DOHH2 (cell line): ENCODE results near the gene CHD6.

ENCODE experiments used
- CTCF ChIP-seq: fragments of 200-600 bp; sonication (generic); IDR thresholded peaks from one replicate; pipeline ENCODE4 v1.5.1; 2014; ENCODE audit warnings: antibody characterized with exemption, mild to moderate bottlenecking, low read depth, low read length; ENCODE audit not compliant: poor library complexity, severe bottlenecking
- EZH2phosphoT487 ChIP-seq: fragments of 200-600 bp; sonication (generic); IDR thresholded peaks from 2 replicates; pipeline ENCODE4 v1.6.1; 2017; ENCODE audit warnings: borderline replicate concordance, mild to moderate bottlenecking, antibody characterized with exemption, low read length, moderate library complexity, mixed read lengths

GRCh38 chr20:41553142-41553879 is 64.9 kb downstream of the CHD6 start:
- TF ChIP-seq CTCF (no peak), EZH2phosphoT487 (no peak)
